ENCODE measurements around the gene ADARB2.

ADARB2 gene

DNA sequence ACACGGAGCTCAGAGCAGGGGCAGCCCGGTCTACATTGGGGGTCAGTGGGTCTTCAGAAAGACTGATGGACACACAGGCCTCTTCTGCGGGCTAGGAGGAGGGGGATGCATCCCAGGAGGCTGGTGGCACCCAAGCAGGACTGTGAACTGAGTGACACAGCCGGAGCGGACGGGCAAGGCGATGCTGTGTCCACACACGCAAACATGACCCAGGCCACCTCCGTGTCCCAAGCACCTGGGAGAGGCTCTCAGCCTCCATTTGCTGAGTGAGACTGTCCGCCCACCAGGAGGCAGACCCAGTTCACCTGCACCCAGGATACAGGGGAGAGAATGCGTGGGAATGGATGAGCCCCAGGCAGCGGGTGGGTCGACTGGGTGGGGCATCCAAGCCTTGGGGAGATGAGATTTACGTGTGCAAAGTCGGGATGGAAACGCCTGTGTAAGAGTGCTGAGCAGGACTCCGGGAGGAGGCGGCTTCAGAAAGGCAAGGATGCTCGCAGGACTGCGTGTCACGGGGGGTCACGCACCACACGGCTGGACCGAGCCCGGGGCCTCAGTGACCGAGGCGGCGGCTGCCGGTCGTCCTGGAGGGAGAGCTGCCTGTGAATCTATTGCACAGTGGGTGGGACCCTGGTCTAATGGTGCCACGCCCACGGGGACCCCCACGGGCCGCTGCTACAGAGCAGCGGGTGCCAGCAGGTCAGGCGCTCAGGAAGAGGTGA, 262.8 kb downstream of the ADARB2 start:
- no peak overlapping the region for H3K27ac ChIP-seq (replicated peaks)
- no peak overlapping the region for H3K4me3 ChIP-seq (replicated peaks; ENCODE audit: insufficient read depth, low read length)
- TF ChIP-seq POLR2AphosphoS5 (IDR thresholded peaks at IDR 0.05; ENCODE audit: low read depth) (no peak), SPI1 (IDR thresholded peaks at IDR 0.05; ENCODE audit: borderline replicate concordance, low read depth) (no peak), GABPA (IDR thresholded peaks at IDR 0.05; ENCODE audit: low read depth) (no peak)
- TF ChIP-seq, protein P1, sequence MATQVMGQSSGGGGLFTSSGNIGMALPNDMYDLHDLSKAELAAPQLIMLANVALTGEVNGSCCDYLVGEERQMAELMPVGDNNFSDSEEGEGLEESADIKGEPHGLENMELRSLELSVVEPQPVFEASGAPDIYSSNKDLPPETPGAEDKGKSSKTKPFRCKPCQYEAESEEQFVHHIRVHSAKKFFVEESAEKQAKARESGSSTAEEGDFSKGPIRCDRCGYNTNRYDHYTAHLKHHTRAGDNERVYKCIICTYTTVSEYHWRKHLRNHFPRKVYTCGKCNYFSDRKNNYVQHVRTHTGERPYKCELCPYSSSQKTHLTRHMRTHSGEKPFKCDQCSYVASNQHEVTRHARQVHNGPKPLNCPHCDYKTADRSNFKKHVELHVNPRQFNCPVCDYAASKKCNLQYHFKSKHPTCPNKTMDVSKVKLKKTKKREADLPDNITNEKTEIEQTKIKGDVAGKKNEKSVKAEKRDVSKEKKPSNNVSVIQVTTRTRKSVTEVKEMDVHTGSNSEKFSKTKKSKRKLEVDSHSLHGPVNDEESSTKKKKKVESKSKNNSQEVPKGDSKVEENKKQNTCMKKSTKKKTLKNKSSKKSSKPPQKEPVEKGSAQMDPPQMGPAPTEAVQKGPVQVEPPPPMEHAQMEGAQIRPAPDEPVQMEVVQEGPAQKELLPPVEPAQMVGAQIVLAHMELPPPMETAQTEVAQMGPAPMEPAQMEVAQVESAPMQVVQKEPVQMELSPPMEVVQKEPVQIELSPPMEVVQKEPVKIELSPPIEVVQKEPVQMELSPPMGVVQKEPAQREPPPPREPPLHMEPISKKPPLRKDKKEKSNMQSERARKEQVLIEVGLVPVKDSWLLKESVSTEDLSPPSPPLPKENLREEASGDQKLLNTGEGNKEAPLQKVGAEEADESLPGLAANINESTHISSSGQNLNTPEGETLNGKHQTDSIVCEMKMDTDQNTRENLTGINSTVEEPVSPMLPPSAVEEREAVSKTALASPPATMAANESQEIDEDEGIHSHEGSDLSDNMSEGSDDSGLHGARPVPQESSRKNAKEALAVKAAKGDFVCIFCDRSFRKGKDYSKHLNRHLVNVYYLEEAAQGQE (IDR thresholded peaks at IDR 0.05; ENCODE audit: insufficient replicate concordance, low read depth) = no peak
- TF ChIP-seq, protein P2, sequence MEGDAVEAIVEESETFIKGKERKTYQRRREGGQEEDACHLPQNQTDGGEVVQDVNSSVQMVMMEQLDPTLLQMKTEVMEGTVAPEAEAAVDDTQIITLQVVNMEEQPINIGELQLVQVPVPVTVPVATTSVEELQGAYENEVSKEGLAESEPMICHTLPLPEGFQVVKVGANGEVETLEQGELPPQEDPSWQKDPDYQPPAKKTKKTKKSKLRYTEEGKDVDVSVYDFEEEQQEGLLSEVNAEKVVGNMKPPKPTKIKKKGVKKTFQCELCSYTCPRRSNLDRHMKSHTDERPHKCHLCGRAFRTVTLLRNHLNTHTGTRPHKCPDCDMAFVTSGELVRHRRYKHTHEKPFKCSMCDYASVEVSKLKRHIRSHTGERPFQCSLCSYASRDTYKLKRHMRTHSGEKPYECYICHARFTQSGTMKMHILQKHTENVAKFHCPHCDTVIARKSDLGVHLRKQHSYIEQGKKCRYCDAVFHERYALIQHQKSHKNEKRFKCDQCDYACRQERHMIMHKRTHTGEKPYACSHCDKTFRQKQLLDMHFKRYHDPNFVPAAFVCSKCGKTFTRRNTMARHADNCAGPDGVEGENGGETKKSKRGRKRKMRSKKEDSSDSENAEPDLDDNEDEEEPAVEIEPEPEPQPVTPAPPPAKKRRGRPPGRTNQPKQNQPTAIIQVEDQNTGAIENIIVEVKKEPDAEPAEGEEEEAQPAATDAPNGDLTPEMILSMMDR (IDR thresholded peaks at IDR 0.05; ENCODE audit: insufficient read depth, low read length) = no peak
- H3K27me3 ChIP-seq (ENCODE audit: insufficient read depth, poor library complexity, severe bottlenecking) = no peaks in the 10 kb centered on the region
- DNase-seq (ENCODE audit: low read depth in 1 of 2, low spot score in 1 of 2) = no peak

DNA sequence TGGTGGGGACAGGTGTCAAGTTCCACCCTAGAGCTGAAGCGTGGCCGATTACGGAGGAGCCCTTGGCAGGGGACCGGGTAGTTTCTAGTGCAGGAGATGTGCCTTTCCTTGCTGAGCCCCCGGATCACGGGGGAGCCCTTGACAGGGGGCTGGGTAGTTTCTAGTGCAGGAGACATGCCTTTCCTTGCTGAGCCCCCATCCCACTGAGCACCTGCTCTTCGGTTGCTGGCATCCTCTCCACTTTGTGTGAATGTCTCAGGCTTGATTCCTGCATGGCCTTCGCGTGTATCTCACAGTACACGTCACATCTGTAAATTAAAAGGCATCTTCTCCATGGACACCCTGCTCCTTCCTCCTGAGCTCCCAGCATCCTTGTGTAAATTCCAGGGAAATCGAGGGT, 263.5 kb downstream of the ADARB2 start:
- H3K27me3 ChIP-seq (ENCODE audit: insufficient read depth, poor library complexity, severe bottlenecking) = no peaks in the 10 kb centered on the region
- H3K27ac ChIP-seq (replicated peaks) = no peak overlapping the region
- DNase-seq (ENCODE audit: low read depth in 1 of 2, low spot score in 1 of 2) = no peak
- TF ChIP-seq SPI1 (IDR thresholded peaks at IDR 0.05; ENCODE audit: borderline replicate concordance, low read depth) (no peak), GABPA (IDR thresholded peaks at IDR 0.05; ENCODE audit: low read depth) (no peak), POLR2AphosphoS5 (IDR thresholded peaks at IDR 0.05; ENCODE audit: low read depth) (no peak)
- TF ChIP-seq, protein P2 (IDR thresholded peaks at IDR 0.05; ENCODE audit: insufficient read depth, low read length) = no peak
- TF ChIP-seq, protein P1 (IDR thresholded peaks at IDR 0.05; ENCODE audit: insufficient replicate concordance, low read depth) = no peak
- H3K4me3 ChIP-seq (replicated peaks; ENCODE audit: insufficient read depth, low read length) = no peak overlapping the region

DNA sequence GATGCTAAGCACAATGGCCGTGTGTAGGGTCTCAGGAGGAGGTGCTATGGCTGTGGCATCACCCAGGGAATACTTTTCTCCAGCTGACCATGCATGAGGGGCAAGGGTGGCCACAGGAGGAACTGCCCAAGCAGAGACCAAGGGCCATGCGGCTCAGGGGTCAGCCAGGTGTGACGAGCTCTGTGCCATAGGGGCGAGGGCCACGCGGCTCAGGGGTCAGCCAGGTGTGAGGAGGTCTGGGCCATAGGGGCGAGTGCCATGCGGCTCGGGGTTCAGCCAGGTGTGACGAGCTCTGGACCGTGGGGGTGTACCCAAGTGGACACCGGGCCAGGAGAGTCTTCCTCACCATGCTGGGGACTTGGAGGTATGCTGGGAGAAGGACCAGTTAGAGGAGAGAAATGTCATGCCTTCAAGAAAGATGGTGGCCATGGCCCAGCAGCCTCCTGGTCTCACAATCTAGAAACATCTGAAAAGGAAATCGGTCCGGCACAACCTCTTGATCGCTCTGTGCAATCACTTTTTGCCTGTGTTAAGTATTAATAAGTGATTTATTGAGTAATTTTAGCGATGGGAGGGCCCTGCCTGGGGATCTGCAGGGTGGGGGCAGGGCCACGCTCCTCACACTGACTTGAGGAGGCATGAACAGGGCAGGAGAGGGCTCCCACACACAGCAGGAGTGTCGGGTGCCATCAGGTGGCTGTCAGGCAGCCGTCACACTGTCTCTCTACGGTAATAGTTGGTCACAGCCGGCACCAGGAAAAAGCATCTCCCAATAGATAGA, 265.0 kb downstream of the ADARB2 start:
- no peak for DNase-seq (ENCODE audit: low read depth in 1 of 2, low spot score in 1 of 2)
- Histone ChIP-seq H3K4me3 (replicated peaks; ENCODE audit: insufficient read depth, low read length) (no peak overlapping the region), H3K27me3 (ENCODE audit: insufficient read depth, poor library complexity, severe bottlenecking) (no peaks in the 10 kb centered on the region), H3K27ac (replicated peaks) (no peak overlapping the region)
- no peak for TF ChIP-seq SPI1 (IDR thresholded peaks at IDR 0.05; ENCODE audit: borderline replicate concordance, low read depth)
- no peak for TF ChIP-seq GABPA (IDR thresholded peaks at IDR 0.05; ENCODE audit: low read depth)
- TF ChIP-seq, protein P2 (IDR thresholded peaks at IDR 0.05; ENCODE audit: insufficient read depth, low read length) = no peak
- TF ChIP-seq POLR2AphosphoS5 (IDR thresholded peaks at IDR 0.05; ENCODE audit: low read depth) = no peak
- TF ChIP-seq, protein P1 (IDR thresholded peaks at IDR 0.05; ENCODE audit: insufficient replicate concordance, low read depth) = no peak

Measured in HL-60 (cell line).